Fibroblast of the aortic adventitia (primary cell): ENCODE data around the gene NCAM2. TPM values are rescaled to one million over a fixed set of nuclear protein-coding genes. Genes with fewer than 3 reads are reported as not detected.

ENCODE experiments used
- DNase-seq: peaks from one replicate; pipeline ENCODE4 v3.0.0-alpha.2; 2010; ENCODE audit warnings: low read depth
- H3K4me3 ChIP-seq: 2 replicates; pipeline ENCODE4 v1.5.1; 2011; ENCODE audit warnings: low read depth, mild to moderate bottlenecking, control low read depth, low read length, moderate library complexity
- total RNA-seq: library from RNA; depleted of rRNA; stranded (reverse); fragments of >200 nt; gene quantifications from 2 replicates; pipeline ENCODE4 v1.2.3, GENCODE V29; 2012; ENCODE audit warnings: low replicate concordance
- TF ChIP-seq, protein P1 (sequence below): IDR thresholded peaks from 2 replicates; pipeline ENCODE4 v1.5.1; 2011; ENCODE audit warnings: mild to moderate bottlenecking, low read length, control low read depth, inconsistent platforms; ENCODE audit not compliant: insufficient read depth

NCAM2 gene
- total RNA-seq, 1 donor: 19.4 TPM

DNA sequence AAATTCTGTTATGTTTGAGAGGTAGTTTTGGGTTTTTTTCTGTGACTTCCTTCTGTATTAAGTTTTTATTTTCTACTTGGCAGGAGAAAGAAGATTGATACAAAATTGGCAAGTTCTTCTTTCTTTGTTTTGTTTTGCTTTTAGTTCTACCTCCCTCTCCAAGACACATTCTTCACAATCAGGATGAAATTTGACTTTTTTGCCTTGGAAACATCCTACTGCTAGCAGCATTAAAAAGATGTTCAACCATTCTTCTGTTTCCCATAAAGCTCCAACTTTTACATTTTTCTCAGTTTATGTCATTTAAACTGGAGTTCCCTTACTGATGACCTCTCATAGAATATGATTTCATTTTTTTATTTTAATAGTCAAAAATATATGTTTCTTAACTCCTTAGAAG is 234.8 kb downstream of the NCAM2 start:
- TF ChIP-seq, protein P1, sequence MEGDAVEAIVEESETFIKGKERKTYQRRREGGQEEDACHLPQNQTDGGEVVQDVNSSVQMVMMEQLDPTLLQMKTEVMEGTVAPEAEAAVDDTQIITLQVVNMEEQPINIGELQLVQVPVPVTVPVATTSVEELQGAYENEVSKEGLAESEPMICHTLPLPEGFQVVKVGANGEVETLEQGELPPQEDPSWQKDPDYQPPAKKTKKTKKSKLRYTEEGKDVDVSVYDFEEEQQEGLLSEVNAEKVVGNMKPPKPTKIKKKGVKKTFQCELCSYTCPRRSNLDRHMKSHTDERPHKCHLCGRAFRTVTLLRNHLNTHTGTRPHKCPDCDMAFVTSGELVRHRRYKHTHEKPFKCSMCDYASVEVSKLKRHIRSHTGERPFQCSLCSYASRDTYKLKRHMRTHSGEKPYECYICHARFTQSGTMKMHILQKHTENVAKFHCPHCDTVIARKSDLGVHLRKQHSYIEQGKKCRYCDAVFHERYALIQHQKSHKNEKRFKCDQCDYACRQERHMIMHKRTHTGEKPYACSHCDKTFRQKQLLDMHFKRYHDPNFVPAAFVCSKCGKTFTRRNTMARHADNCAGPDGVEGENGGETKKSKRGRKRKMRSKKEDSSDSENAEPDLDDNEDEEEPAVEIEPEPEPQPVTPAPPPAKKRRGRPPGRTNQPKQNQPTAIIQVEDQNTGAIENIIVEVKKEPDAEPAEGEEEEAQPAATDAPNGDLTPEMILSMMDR: no peak
- no peak overlapping the region for H3K4me3 ChIP-seq
- peak; percentile 17 for DNase-seq

DNA sequence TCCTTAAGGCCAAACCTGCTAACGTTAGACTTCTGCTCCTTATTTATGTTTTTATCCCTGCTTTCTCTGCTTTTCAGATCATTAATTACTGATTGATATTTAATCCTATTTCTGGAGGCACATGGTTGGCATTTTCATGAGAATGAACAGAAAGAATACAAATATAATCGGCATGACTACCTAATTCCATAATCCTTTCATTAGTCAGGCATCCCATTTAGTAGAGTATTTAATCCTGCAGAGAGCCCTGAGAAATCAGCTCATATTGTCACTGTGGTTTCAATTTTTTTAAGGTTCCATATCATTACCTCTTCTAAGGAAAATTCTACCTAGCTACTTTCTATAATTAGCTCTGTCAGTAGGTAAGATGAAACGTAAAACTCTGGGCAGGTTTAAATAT is 238.8 kb downstream of the NCAM2 start:
- TF ChIP-seq, protein P1: no peak
- no peak overlapping the region for H3K4me3 ChIP-seq
- DNase-seq: no peak

DNA sequence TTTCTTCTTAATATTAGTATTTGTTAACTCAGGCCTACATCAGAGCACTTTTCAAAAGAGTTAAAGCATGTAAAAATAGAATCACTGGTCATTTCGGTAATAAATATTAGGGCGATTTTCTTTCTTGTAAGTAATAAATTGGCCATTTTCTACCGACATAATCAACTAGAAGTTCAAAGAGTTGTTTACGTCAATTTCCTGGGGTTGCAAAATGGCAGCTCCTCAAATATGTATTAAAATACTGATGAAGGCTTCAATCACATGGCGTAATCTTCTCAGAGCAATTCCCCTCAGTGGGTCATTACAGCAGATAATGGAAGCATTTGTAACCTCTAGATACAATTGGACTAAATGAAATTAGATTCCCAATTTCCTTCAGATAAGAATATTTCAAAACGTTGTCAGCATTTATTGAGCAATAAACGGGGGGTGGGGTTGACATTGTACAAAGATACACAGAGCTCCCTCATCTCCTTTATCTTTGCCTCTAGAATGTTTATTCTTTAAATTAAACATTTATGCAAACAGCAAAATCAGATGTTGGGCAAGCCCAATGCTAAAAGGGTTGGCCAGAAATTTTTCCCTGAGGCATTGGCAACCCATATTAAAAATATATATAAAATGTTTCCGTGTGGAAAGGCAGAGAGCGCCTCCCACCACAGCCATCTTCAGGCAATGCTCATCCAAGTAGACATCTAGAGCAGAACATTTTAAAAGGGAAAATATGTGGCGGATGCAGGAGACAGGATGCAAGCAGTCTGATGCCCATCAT is 240.6 kb downstream of the NCAM2 start:
- no peak overlapping the region for H3K4me3 ChIP-seq
- DNase-seq: no peak
- TF ChIP-seq, protein P1: no peak

DNA sequence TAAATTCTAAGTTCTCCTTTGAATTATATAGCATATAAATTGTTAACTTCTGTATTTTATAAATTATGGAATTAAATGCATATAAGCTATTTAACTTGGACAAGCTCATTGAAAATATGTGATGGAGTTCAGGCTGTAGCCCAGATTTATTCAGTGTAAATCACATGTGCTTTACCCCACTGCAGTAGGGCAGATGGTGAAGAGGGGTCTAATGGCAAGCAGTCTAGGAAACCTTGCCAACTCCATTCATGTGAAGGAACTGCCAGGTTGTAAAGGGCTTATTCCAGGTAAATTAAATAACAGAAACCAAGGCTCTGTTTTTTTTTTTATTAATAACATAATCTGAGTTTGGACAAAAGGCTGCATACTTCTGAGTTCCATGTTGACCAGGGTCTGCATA is 243.2 kb downstream of the NCAM2 start:
- no peak overlapping the region for H3K4me3 ChIP-seq
- TF ChIP-seq, protein P1: no peak
- no peak for DNase-seq

DNA sequence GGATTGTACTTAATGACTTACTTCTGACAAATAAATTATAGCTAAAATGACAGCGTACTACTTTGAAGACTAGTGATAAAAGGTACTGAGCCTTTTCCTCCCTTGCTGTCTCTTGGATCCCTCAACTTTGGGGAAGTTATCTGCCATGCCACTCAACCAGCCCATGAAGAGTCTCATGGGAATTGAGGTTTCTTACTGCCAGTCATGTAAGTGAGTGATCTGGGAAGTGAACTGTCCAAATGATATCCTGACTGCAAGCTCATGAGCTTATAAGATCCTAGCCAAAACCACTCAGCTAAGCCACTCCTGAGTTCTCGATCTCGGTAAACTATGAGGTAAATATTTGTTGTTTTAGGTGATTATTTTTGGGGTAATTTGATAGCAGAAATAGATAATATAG is 247.8 kb downstream of the NCAM2 start:
- TF ChIP-seq, protein P1: no peak
- H3K4me3 ChIP-seq: no peak overlapping the region
- DNase-seq: no peak

DNA sequence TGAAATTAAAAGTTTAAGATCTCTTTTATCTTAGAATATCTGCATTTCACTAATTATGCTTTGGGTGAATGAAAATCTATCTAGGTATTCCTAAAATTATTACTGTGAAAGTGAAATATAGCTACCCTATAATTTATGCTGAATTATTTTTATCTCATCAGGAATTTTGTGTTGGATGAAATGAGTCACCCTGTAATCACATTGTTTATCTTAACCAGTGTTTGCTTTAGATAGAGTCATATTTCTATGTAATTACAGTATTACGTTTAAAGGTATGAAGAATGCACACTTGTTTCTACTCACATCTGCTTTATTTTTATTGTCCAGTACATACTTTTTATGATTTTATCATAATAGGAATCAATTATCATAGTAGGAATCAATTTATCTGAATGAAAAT is 249.2 kb downstream of the NCAM2 start:
- TF ChIP-seq, protein P1: no peak

DNA sequence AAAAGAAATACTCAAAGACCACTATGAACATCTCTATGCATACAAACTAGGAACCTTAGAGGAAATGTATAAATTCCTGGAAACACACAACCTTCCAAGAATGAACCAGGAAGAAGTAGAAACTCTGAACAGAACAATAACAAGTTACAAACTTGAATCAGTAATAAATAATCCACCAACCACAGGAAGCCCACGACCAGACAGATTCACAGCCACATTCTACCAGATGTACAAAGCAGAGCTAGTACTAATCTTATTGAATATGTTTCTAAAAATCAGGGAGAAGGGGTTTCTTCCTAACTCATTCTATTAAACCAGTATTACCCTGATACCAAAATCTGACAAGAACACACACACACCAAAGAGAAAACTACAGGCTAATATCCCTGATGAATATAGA is 263.8 kb downstream of the NCAM2 start:
- TF ChIP-seq, protein P1: no peak
- no peak overlapping the region for H3K4me3 ChIP-seq
- no peak for DNase-seq

More for the DNA sequence above, 249.2 kb downstream of the NCAM2 start:
- DNase-seq: peak; percentile 43
- no peak overlapping the region for H3K4me3 ChIP-seq
